NCI-H1436 treated with DMSO at 0.1 percent for 48 hours (cell line): Measurements from ENCODE around the gene TTC34.
A peak's percentile ranks its signal among the peaks of the same experiment; 100 is the strongest.
"Not testable (repeated sequence)": the region's sequence is repeated elsewhere in the genome, so short reads cannot be mapped to it uniquely, and the experiment has no call there.

Source experiments
- DNase-seq: peaks from one replicate; lab custom pipeline; 2025; lab: John Stamatoyannopoulos, UW

The TTC34 gene

DNA sequence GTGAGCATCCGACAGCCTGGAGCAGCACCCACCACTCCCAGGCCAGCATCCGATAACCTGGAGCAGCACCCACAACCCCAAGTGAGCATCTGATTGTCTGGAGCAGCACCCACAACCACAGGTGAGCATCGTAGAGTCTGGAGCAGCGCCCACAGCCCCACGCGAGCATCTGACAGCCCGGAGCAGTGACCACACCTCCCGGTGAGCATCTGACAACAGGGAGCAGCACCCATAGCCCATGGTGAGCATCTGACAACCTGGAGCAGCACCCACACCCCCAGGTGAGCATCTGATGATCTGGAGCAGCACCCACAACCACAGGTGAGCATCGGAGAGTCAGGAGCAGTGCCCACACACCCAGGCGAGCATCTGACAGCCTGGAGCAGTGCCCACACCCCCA lies 143.6 kb downstream of the TTC34 start:
- DNase-seq: not testable (repeated sequence)

DNA sequence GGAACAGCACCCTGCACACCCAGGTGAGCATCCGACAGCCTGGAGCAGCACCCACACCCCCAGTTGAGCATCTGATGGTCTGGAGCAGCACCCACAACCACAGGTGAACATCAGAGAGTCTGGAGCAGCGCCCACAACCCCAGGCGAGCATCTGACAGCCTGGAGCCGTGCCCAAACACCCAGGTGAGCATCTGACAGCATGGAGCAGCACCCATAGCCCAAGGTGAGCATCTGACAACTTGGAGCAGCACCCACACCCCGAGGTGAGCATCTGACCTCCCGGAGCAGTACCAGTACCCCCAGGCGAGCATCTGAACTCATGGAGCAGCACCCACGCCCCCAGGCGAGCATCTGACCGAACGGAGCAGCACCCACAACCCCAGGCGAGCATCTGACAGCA lies 144.4 kb downstream of the TTC34 start:
- DNase-seq: not testable (repeated sequence)

- DNase-seq: not testable (repeated sequence)
Measured at GRCh38 chr1:2655598-2656434, 145.7 kb downstream of the TTC34 start.

- DNase-seq: not testable (repeated sequence)
Measured at GRCh38 chr1:2654443-2654948, 147.0 kb downstream of the TTC34 start.

DNA sequence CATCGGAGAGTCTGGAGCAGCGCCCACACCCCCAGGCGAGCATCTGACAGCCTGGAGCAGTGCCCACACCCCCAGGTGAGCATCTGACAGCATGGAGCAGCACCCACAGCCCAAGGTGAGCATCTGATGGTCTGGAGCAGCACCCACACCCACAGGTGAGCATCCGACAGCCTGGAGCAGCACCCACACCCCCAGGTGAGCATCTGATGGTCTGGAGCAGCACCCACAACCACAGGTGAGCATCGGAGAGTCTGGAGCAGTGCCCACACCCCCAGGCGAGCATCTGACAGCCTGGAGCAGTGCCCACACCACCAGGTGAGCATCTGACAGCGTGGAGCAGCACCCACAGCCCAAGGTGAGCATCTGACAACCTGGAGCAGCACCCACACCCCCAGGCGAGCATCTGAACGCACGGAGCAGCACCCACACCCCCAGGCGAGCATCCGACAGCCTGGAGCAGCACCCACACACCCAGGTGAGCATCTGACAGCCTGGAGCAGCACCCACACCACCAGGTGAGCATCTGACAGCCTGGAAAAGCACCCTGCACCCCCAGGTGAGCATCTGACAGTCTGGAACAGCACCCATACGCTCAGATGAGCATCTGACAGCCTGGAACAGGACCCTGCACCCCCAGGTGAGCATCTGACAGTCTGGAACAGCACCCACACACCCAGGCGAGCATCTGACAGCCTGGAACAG lies 147.6 kb downstream of the TTC34 start:
- not testable (repeated sequence) for DNase-seq

- not testable (repeated sequence) for DNase-seq
Measured at GRCh38 chr1:2652926-2653571, 148.4 kb downstream of the TTC34 start.

GRCh38 chr1:2652152-2652925 lies 149.2 kb downstream of the TTC34 start:
- not testable (repeated sequence) for DNase-seq

GRCh38 chr1:2650967-2651645 lies 150.4 kb downstream of the TTC34 start:
- no peak for DNase-seq

DNA sequence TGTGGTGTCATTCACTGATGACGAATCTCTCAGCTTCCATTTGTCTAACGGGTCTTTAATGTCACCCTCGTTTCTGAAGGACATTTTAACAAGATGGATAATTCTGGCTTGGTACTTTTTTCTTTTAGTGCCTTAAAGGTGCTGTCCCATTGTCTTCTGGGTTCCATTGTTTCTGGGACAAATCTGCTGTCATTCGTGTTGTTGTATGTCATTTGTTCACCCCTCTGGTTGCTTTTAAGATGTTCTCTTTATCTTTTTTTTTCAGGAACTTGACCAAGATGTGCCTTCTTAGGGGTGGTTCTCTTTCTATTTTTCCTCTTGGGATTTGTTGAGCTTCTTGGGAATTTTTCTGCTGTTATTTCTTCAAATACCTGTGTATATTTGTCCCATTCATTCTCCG lies 154.7 kb downstream of the TTC34 start:
- DNase-seq: no peak

GRCh38 chr1:2645776-2646175 lies 155.7 kb downstream of the TTC34 start:
- no peak for DNase-seq

DNA sequence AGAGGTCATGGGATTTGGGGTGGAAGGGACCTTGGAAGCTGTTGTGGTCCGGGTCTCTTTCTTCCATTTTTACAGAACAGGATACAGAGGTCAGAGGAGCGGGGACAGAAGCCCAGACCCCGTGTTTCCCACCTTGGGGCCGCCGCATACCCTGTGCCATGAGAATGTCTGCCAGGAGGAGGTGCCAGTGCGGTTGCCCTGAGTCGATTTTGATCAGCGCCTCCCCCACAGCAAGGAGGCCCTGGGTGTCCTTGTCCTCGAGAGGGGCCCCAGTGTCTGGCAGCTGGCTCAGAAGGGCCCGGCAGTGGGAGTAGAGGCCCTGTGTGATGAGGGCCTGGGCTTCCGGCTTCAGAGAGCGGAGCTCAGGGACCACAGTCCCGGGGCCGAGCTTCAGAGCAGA lies 156.3 kb downstream of the TTC34 start:
- no peak for DNase-seq

GRCh38 chr1:2644591-2645101 lies 156.8 kb downstream of the TTC34 start:
- no peak for DNase-seq

- no peak for DNase-seq
Measured at GRCh38 chr1:2644171-2644570, 157.3 kb downstream of the TTC34 start.

DNA sequence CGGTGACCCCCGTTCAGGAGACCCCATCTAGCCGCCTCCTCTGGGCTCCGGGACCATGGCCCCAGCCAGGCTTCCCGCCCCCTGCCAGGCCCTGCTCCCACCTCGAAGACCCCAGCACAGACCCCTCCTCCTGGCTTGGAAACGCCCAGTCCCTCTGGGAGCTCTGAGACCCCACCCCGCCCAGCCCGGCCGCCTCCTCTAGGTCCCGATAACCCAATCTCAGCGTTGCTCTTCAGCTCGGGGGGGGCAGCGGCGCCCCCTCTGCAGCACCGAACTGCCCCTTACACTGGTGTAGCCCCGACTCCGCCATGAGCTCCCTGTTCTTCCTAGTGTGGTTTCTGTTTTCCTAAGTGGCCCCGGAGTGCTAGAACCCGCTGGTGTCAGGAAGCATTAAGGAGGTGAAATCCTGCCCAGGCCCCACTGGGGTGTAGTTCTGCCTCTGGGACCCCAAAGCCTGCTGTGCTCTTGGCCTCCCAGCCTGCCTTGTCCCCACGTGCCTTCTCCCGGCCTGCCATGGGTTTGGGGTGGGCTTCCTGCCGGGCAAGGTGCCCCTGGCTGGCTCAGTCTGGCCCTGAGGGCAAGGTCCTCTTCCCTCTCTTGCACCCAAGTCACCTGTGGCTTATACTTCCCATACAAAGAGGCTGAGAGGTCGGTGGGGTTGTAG lies 157.9 kb downstream of the TTC34 start:
- no peak for DNase-seq

GRCh38 chr1:2642560-2643413 lies 158.7 kb downstream of the TTC34 start:
- DNase-seq: peak; percentile 74

DNA sequence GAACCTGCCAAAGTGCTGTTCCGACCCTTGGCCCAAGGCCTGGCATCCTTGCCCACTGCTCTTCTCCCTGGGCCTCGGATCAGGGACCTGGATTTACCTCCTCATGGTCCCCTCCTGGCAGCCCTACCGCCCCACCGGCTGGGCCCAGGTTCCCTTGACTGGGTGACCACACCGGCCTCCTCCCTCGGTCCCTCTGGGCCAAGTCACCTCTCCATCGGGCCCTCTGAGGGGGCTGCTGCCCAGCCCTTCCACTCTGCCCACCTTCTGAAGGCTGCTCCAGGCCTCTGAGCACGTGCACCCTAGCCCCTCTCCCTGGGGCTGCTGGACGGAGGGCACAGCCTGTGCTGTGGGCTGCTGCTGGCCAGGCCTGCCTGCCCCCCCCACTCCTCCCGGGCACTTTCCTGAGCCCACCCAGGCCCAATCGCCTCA lies 159.3 kb downstream of the TTC34 start:
- DNase-seq: no peak

GRCh38 chr1:2641381-2642130 lies 159.9 kb downstream of the TTC34 start:
- no peak for DNase-seq

GRCh38 chr1:2640626-2641025 lies 160.9 kb downstream of the TTC34 start:
- DNase-seq: no peak
